Uterus (tissue), 4 donors: Measurements from ENCODE around the gene CYBC1. TPM values are rescaled to one million over a fixed set of nuclear protein-coding genes. Genes with fewer than 3 reads are reported as not detected.

Source experiments
- DNase-seq, 2 donors: peaks; one replicate each; pipeline ENCODE4 v3.0.0-alpha.2; 2019 to 2020
- H3K27ac ChIP-seq, 2 donors: fragments of 200-600 bp; sonication (generic); 1 replicate in 1 of 2; 2 replicates in 1 of 2; pipeline ENCODE4 v1.5.1; 2016 to 2018
- H3K27me3 ChIP-seq, 2 donors: fragments of 200-600 bp; sonication (generic); one replicate each; pipeline ENCODE4 v1.5.1; 2018 to 2019; ENCODE audit warnings: control low read depth in 1 of 2
- H3K36me3 ChIP-seq, 2 donors: fragments of 200-600 bp; sonication (generic); one replicate each; pipeline ENCODE4 v1.5.1; 2019; ENCODE audit warnings: control low read depth in 1 of 2
- H3K4me1 ChIP-seq, 2 donors: fragments of 200-600 bp; sonication (generic); one replicate each; pipeline ENCODE4 v1.5.1; 2018 to 2019; ENCODE audit warnings: control low read depth in 1 of 2
- H3K4me3 ChIP-seq, 2 donors: fragments of 200-600 bp; sonication (generic); 1 replicate in 1 of 2; 2 replicates in 1 of 2; pipeline ENCODE4 v1.5.1; 2018 to 2019; ENCODE audit warnings: mild to moderate bottlenecking in 1 of 2
- H3K9me3 ChIP-seq, 2 donors: fragments of 200-600 bp; sonication (generic); one replicate each; pipeline ENCODE4 v1.5.1; 2019; ENCODE audit warnings: control low read depth in 1 of 2
- POLR2A ChIP-seq, 2 donors: fragments of 450-650 bp; IDR thresholded peaks; one replicate each; pipeline ENCODE4 v1.6.1; 2016; ENCODE audit warnings: antibody characterized with exemption in 2 of 2, mild to moderate bottlenecking in 1 of 2, moderate library complexity in 1 of 2
- intact Hi-C: fragments of 100-400 bp; cut with DNase I; formaldehyde crosslinking; loops from one replicate; pipeline ENCODE4 v1.15.1; 2023; ENCODE audit warnings: low total_unique reads
- small RNA-seq: library from RNA; depleted of rRNA; stranded (forward); fragments of <200 nt; gene quantifications from one replicate; pipeline ENCODE3, GENCODE V24; 2016
- total RNA-seq, 4 donors: library from RNA; depleted of rRNA in 3 of 4; stranded (reverse); fragments of >200 nt in 3 of 4; gene quantifications; one replicate each; pipeline versions ENCODE4 v1.1.0 to v1.2.4, GENCODE V29; 2014 to 2023
- TF ChIP-seq, protein P1 (sequence below), 4 experiments: fragments of 200-600 bp in 2 of 4; fragments of 450-650 bp in 2 of 4; sonication (generic) in 2 of 4; IDR thresholded peaks; one replicate each; pipeline ENCODE4 v1.5.1; 2016 to 2019; ENCODE audit warnings: antibody characterized with exemption in 4 of 4, mild to moderate bottlenecking in 2 of 4, moderate library complexity in 1 of 4
- donor health status: DM: yes; HTN: yes; CAD: no.

CYBC1 gene
- total RNA-seq, 4 donors from 2014 or later, result 12.0 to 93.7 (median 32.5) TPM

DNA sequence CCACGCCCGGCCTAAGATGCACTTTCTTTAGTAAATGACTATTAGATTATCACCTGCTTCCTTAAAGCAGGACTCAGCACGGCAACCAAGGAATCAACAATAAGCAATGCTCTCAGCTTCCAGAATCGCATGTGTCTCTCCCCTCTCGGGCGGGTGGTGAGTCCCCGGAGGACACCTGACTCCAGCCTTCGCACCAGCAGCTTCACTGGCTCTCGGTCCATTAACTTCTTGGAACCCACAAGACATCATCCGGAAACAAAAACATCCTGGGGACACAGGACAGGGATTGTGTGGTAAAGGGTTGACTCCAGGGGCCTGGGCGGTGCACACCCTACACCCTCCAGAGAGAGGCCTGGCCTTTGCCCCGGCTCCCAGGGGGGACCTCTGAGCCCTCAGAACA, 56.3 kb downstream of the CYBC1 start:
- Histone ChIP-seq H3K4me1 (no peaks in the 10 kb centered on the region), H3K36me3 (no peaks in the 10 kb centered on the region), H3K27ac (no peak overlapping the region), H3K4me3 (no peak overlapping the region), H3K27me3 (no peaks in the 10 kb centered on the region), H3K9me3 (no peaks in the 10 kb centered on the region)
- intact Hi-C loops, result no loop called here
- TF ChIP-seq, protein P1, sequence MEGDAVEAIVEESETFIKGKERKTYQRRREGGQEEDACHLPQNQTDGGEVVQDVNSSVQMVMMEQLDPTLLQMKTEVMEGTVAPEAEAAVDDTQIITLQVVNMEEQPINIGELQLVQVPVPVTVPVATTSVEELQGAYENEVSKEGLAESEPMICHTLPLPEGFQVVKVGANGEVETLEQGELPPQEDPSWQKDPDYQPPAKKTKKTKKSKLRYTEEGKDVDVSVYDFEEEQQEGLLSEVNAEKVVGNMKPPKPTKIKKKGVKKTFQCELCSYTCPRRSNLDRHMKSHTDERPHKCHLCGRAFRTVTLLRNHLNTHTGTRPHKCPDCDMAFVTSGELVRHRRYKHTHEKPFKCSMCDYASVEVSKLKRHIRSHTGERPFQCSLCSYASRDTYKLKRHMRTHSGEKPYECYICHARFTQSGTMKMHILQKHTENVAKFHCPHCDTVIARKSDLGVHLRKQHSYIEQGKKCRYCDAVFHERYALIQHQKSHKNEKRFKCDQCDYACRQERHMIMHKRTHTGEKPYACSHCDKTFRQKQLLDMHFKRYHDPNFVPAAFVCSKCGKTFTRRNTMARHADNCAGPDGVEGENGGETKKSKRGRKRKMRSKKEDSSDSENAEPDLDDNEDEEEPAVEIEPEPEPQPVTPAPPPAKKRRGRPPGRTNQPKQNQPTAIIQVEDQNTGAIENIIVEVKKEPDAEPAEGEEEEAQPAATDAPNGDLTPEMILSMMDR (IDR thresholded peaks at IDR 0.05), result no peak
- no peak for TF ChIP-seq POLR2A (IDR thresholded peaks at IDR 0.05)
- no peak for DNase-seq

DNA sequence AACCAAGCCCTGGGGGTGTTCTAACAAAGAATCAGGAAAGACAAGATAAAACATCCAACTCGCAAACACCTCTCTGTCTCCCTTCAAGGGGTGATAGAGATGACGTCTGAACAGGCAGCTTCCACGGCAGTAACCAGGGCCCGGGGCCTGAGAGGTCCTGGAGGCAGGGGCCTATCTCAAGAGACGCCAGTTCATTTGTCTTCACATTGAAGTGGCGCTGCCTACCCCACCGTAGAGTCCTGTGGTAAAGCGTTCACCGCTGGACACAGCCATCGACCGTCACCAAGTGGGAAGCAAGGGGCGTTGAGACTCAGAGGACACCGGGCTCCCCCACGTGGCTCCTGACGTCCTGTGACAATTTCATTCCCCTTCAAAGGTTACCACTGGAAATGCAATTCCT, 57.6 kb downstream of the CYBC1 start:
- Histone ChIP-seq H3K27me3 (no peaks in the 10 kb centered on the region), H3K9me3 (no peaks in the 10 kb centered on the region), H3K36me3 (no peaks in the 10 kb centered on the region), H3K27ac (no peak overlapping the region), H3K4me1 (no peaks in the 10 kb centered on the region), H3K4me3 (no peak overlapping the region)
- no peak for DNase-seq
- TF ChIP-seq, protein P1 (IDR thresholded peaks at IDR 0.05), result no peak
- no peak for TF ChIP-seq POLR2A (IDR thresholded peaks at IDR 0.05)
- intact Hi-C loops, result no loop called here

Small RNAs within 50 kb of the gene (small RNA-seq; reads per million reads assigned to genes)
- not detected for gene RF00019

Other genes starting within 250 kb of the CYBC1 start
- 10 to 100 TPM in 2 of 4 donors, 1 to 10 TPM in 2; 4.4 to 88.2 (median 17.6) TPM for gene CCDC57, start 237.9 kb downstream of the CYBC1 start, total RNA-seq
- gene SLC16A3, start 221.7 kb downstream of the CYBC1 start, total RNA-seq, result 10 to 100 TPM in 2 of 4 donors, 1 to 10 TPM in 2; 1.5 to 28.6 (median 12.2) TPM
- 100 to 1,000 TPM in 1 of 4 donors, 10 to 100 TPM in 3; 16.5 to 173 (median 44.6) TPM for gene CSNK1D, start 177.1 kb downstream of the CYBC1 start, total RNA-seq
- 1 to 10 TPM in 2 of 4 donors, not detected in 2; 2.1 to 4.1 TPM for gene CD7, start 133.1 kb downstream of the CYBC1 start, total RNA-seq
- gene SECTM1, start 117.0 kb downstream of the CYBC1 start, total RNA-seq, result 10 to 100 TPM in 2 of 4 donors, 1 to 10 TPM in 2; 3.5 to 29.4 (median 9.0) TPM
- not detected for gene TEX19, start 91.5 kb downstream of the CYBC1 start, total RNA-seq
- gene UTS2R, start 79.0 kb downstream of the CYBC1 start, total RNA-seq, result not detected
- gene HEXD, start 32.4 kb downstream of the CYBC1 start, total RNA-seq, result 10 to 100 TPM; 15.9 to 53.7 (median 39.8) TPM
- 10 to 100 TPM; 15.0 to 44.4 (median 24.8) TPM for gene OGFOD3, start 32.2 kb downstream of the CYBC1 start, total RNA-seq
- gene NARF, start 8.0 kb upstream of the CYBC1 start, total RNA-seq, result 10 to 100 TPM; 15.3 to 55.5 (median 33.3) TPM
- gene FOXK2, start 69.0 kb upstream of the CYBC1 start, total RNA-seq, result 10 to 100 TPM; 15.9 to 70.9 (median 42.7) TPM
- 100 to 1,000 TPM in 1 of 4 donors, 10 to 100 TPM in 3; 56.5 to 111 (median 85.4) TPM for gene WDR45B, start 197.7 kb upstream of the CYBC1 start, total RNA-seq
- gene RAB40B, start 247.9 kb upstream of the CYBC1 start, total RNA-seq, result 10 to 100 TPM in 2 of 4 donors, 1 to 10 TPM in 2; 4.1 to 18.5 (median 11.3) TPM